ENCODE data around the gene JPH4. TPM values are rescaled to one million over a fixed set of nuclear protein-coding genes. Genes with fewer than 3 reads are reported as not detected.
"Not testable (repeated sequence)": the region's sequence is repeated elsewhere in the genome, so short reads cannot be mapped to it uniquely, and the experiment has no call there.

JPH4 gene
- total RNA-seq, 6 experiments from 2014 or later = not detected

GRCh38 chr14:23601845-23602180, 23.2 kb upstream of the JPH4 start:
- H3K9me3 Mint-ChIP-seq = no peaks in the 10 kb centered on the region
- H3K4me1 Mint-ChIP-seq (ENCODE audit: low read depth) = peaks cover 21% of the 10 kb centered on the region
- no peak overlapping the region for H3K4me3 Mint-ChIP-seq
- DNase-seq = no peak
- H3K27me3 Mint-ChIP-seq (ENCODE audit: insufficient read depth) = peaks cover 10% of the 10 kb centered on the region
- H3K36me3 Mint-ChIP-seq (ENCODE audit: low read depth) = no peaks in the 10 kb centered on the region
- H3K27ac Mint-ChIP-seq = no peak overlapping the region
- TF ChIP-seq, protein P1, sequence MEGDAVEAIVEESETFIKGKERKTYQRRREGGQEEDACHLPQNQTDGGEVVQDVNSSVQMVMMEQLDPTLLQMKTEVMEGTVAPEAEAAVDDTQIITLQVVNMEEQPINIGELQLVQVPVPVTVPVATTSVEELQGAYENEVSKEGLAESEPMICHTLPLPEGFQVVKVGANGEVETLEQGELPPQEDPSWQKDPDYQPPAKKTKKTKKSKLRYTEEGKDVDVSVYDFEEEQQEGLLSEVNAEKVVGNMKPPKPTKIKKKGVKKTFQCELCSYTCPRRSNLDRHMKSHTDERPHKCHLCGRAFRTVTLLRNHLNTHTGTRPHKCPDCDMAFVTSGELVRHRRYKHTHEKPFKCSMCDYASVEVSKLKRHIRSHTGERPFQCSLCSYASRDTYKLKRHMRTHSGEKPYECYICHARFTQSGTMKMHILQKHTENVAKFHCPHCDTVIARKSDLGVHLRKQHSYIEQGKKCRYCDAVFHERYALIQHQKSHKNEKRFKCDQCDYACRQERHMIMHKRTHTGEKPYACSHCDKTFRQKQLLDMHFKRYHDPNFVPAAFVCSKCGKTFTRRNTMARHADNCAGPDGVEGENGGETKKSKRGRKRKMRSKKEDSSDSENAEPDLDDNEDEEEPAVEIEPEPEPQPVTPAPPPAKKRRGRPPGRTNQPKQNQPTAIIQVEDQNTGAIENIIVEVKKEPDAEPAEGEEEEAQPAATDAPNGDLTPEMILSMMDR (IDR thresholded peaks at IDR 0.05) = no peak

GRCh38 chr14:23601424-23601823, 22.8 kb upstream of the JPH4 start:
- no peak for DNase-seq
- H3K27ac Mint-ChIP-seq = no peak overlapping the region
- TF ChIP-seq, protein P1 (IDR thresholded peaks at IDR 0.05) = no peak
- H3K27me3 Mint-ChIP-seq (ENCODE audit: insufficient read depth) = peaks cover 10% of the 10 kb centered on the region
- H3K36me3 Mint-ChIP-seq (ENCODE audit: low read depth) = no peaks in the 10 kb centered on the region
- H3K9me3 Mint-ChIP-seq = no peaks in the 10 kb centered on the region
- peaks cover 18% of the 10 kb centered on the region for H3K4me1 Mint-ChIP-seq (ENCODE audit: low read depth)
- H3K4me3 Mint-ChIP-seq = no peak overlapping the region

DNA sequence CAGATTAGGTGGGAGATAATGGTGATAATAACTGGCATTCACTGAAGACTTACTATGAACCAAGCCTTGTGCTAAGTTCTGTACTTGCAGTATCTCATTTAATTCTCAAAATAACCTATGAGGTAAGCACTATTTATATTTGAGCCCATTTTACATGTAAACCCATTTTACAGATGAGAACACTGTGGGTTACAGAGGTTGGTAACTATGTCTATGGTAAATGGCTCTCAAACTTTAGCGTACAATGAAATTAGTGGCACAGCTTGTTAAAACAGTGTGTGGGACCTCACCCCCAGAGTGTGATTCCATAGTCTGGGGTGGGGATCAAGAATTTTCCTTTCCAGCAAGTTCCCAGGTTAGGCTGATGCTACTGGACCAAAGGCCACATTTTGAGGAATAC, 22.2 kb upstream of the JPH4 start:
- Mint-ChIP-seq H3K27me3 (ENCODE audit: insufficient read depth) (peaks cover 10% of the 10 kb centered on the region), H3K27ac (no peak overlapping the region), H3K9me3 (no peaks in the 10 kb centered on the region), H3K36me3 (ENCODE audit: low read depth) (no peaks in the 10 kb centered on the region), H3K4me3 (no peak overlapping the region), H3K4me1 (ENCODE audit: low read depth) (peaks cover 13% of the 10 kb centered on the region)
- no peak for DNase-seq
- TF ChIP-seq, protein P1 (IDR thresholded peaks at IDR 0.05) = no peak

DNA sequence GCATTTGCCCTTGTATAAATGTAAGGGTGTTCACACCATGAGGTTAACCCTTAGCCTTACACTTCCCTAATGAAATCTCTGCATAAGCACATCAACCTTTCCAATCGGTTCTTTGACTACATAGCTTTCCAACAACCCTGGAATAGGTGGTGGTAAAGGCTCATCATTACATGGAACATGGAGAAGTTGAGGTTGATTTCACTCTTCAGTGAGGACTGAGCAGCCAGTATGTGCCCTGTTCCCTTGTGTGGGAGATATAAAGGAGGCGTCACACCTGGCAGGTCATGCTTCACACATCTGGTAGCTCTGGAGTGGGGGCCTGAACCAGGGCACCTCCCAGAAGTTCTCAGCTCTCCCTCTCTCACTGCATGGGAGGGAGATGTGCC, 21.7 kb upstream of the JPH4 start:
- peaks cover 9% of the 10 kb centered on the region; the same call in 1 of the 2 replicates for H3K4me1 Mint-ChIP-seq (ENCODE audit: low read depth)
- no peak overlapping the region for H3K27ac Mint-ChIP-seq
- TF ChIP-seq, protein P1 (IDR thresholded peaks at IDR 0.05) = no peak
- DNase-seq = no peak
- peaks cover 10% of the 10 kb centered on the region for H3K27me3 Mint-ChIP-seq (ENCODE audit: insufficient read depth)
- H3K9me3 Mint-ChIP-seq = no peaks in the 10 kb centered on the region
- H3K4me3 Mint-ChIP-seq = no peak overlapping the region
- no peaks in the 10 kb centered on the region for H3K36me3 Mint-ChIP-seq (ENCODE audit: low read depth)

DNA sequence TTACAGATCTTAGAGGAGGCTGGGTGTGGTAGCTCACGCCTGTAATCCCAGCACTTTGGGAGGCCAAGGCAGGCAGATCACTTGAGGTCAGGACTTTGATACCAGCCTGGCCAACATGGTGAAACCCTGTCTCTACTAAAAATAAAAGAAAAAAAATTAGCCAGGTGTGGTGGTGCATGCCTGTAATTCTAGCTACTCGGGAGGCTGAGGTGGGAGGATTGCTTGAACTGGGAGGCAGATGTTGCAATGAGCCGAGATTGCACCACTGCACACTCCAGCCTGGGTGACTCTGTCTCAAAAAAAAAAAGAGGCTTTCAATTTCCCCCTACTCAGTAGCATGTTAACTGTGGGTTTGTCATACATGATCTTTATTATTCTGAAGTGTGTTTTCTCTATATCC, 15.6 kb upstream of the JPH4 start:
- not testable (repeated sequence) for H3K27me3 Mint-ChIP-seq (ENCODE audit: insufficient read depth); H3K4me1 Mint-ChIP-seq (ENCODE audit: low read depth); H3K4me3 Mint-ChIP-seq; H3K27ac Mint-ChIP-seq; DNase-seq; H3K36me3 Mint-ChIP-seq (ENCODE audit: low read depth); H3K9me3 Mint-ChIP-seq

DNA sequence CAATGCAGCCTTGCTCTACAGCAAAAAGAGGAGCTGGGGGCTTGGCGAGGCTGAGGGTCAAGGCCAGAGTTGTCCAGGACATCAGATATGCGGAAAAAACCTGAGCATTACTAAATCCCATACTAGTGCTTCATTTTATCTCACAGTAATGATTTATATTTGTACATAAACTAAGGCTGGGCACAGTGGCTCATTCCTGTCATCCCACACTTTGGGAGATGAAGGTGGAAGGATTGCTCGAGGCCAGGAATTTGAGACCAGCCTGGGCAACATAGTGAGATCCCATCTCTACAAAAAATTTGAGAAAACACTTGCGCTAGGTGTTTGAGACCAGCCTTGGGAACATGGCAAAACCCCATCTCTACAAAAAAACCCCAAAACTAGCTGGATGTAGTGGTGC, 11.6 kb upstream of the JPH4 start:
- TF ChIP-seq, protein P1 (IDR thresholded peaks at IDR 0.05) = no peak
- no peak for DNase-seq
- Mint-ChIP-seq H3K36me3 (ENCODE audit: low read depth) (no peaks in the 10 kb centered on the region), H3K27ac (no peak overlapping the region), H3K9me3 (no peaks in the 10 kb centered on the region), H3K27me3 (ENCODE audit: insufficient read depth) (peaks cover 5% of the 10 kb centered on the region), H3K4me3 (no peak overlapping the region), H3K4me1 (ENCODE audit: low read depth) (no peaks in the 10 kb centered on the region)

Measured in HFFc6 (cell line).